T-helper 17 cell (primary cell): ENCODE measurements around the gene ROR1. TPM values are rescaled to one million over a fixed set of nuclear protein-coding genes. Genes with fewer than 3 reads are reported as not detected.

Source experiments
- ATAC-seq: fragments of 150-1000 bp; cut with Tn5 transposase; 2 replicates; pipeline ENCODE4 v1.10.0; 2021; ENCODE audit warnings: mild to moderate bottlenecking, moderate library complexity
- DNase-seq, 3 donors: peaks; one replicate each; pipeline versions ENCODE4 v3.0.0 to v3.0.0-alpha.2; 2020 to 2021
- H3K9me3 ChIP-seq: one replicate; pipeline ENCODE4 v1.7.0; 2013; ENCODE audit warnings: low read length, mild to moderate bottlenecking; ENCODE audit not compliant: control insufficient read depth, poor library complexity, severe bottlenecking
- H3K27ac Mint-ChIP-seq: one replicate; pipeline ENCODE4 v1.8.0; 2022; ENCODE audit warnings: mild to moderate bottlenecking, moderate library complexity, mixed read lengths
- H3K27me3 Mint-ChIP-seq: one replicate; pipeline ENCODE4 v1.8.0; 2022; ENCODE audit warnings: mixed read lengths
- H3K36me3 Mint-ChIP-seq: one replicate; pipeline ENCODE4 v1.8.0; 2022; ENCODE audit warnings: low read depth, mixed read lengths
- H3K4me1 Mint-ChIP-seq: one replicate; pipeline ENCODE4 v1.8.0; 2022; ENCODE audit warnings: mild to moderate bottlenecking, mixed read lengths
- H3K4me3 Mint-ChIP-seq: one replicate; pipeline ENCODE4 v1.8.0; 2022; ENCODE audit warnings: mild to moderate bottlenecking, moderate library complexity, mixed read lengths
- total RNA-seq, 4 donors: library from RNA in 2 of 4; stranded (reverse) in 2 of 4; gene quantifications; one replicate each; pipeline ENCODE4 v1.2.3 and lab custom pipeline; 2022 to 2026

ROR1 gene
- total RNA-seq, 2 donors from 2014 or later = not detected

DNA sequence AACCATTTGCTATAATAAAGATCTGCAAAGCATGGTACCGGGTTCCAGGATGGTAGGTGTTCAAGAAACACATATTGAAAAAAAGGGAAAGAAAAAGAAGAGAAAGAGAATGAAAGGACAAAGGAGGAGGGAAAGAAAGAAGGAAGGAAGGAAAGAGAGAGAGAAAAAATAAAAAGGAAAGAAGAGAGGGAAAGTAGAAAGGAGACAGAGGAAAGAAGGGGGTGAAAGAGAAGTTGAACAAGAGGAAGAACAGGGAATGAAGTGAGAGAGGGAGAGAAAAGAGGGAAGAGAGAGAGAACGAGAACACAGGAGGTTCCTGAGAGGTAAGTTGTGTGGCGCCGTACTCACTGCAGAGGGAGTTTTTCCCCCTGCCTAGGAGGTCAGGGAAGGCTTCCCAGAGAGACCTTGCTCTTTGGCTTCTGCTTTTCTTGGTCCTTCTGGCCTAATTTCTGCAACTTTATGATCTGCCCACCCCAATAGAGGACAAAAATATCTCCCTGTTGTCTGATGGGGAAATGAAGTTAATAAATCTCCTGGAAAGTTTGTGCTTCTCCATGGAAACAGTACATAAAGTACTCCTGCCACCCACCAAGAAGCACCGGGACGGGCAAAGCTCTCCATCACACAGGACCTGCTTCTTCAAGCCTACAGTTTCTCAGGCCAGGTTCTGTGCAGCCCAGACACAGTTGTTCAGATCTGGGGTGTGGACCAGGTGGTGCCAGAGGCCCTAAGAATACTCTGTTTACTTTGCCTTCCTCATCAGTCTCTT lies 124.8 kb downstream of the ROR1 start:
- Mint-ChIP-seq H3K36me3 (no peaks in the 10 kb centered on the region), H3K4me3 (no peak overlapping the region), H3K27ac (no peak overlapping the region), H3K27me3 (peaks cover 59% of the 10 kb centered on the region), H3K4me1 (no peaks in the 10 kb centered on the region)
- no peak for DNase-seq
- no peak for ATAC-seq
- no peaks in the 10 kb centered on the region for H3K9me3 ChIP-seq

DNA sequence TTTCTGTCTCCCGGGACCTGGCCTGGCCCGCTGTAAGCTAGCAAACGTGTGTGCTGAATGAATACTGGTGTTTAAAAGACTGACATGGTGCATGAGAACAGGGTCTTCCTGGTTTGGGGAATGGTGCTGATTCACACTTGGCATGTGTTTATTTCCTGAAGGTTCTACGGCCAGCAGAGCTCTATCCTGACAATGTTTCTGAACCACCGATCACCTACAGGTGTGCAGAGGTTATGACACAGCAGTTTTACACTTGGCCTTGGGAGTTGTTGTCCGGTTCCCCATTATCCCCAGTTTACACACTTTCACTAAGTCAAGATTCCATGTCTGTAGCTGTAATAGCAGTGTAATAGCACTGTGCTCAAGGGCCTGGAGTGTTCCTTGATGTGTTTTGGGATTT lies 127.3 kb downstream of the ROR1 start:
- H3K27ac Mint-ChIP-seq = no peak overlapping the region
- no peak for DNase-seq
- H3K9me3 ChIP-seq = no peaks in the 10 kb centered on the region
- no peak overlapping the region for H3K4me3 Mint-ChIP-seq
- H3K27me3 Mint-ChIP-seq = peaks cover 46% of the 10 kb centered on the region
- no peak for ATAC-seq
- H3K36me3 Mint-ChIP-seq = no peaks in the 10 kb centered on the region
- H3K4me1 Mint-ChIP-seq = no peaks in the 10 kb centered on the region

- H3K27me3 Mint-ChIP-seq = peaks cover 35% of the 10 kb centered on the region
- no peaks in the 10 kb centered on the region for H3K4me1 Mint-ChIP-seq
- ATAC-seq (no peak), DNase-seq (no peak)
- no peak overlapping the region for H3K4me3 Mint-ChIP-seq
- H3K9me3 ChIP-seq = no peaks in the 10 kb centered on the region
- H3K27ac Mint-ChIP-seq = no peak overlapping the region
- no peaks in the 10 kb centered on the region for H3K36me3 Mint-ChIP-seq
These were observed 129.2 kb downstream of the ROR1 start for GRCh38 chr1:63902844-63903589.

DNA sequence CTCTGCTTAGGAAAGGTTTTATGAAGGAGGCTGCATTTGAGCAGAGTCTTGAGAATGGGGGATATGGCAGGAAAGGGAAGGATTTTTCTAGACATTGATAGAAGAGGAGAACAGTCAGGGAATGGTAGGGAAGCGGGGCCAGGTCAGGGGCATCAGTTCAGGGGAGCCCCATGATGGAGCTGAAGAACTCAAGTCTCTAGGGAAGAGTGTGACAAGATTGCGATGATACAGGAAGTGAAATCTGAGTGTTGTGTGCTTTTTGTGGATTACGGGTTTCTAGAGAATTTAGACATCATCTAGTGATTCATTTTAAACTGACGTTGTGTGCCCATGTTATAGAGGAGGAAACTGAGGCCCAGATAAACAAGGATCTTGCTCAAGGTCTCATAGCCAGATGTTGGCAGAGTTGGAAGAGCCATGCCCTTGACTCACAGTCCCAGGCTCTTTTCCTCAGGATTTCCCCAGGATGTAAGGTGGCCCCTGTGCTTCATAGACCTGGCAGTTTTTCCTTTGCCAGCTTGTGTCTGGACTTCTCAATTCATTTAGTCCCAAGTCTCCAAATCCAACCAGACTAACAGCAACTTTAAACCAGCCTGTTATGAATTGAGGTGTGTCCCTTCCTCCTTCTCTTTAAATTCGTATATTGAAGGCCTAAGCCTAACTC lies 130.3 kb downstream of the ROR1 start:
- no peaks in the 10 kb centered on the region for H3K9me3 ChIP-seq
- no peak for DNase-seq
- Mint-ChIP-seq H3K4me1 (no peaks in the 10 kb centered on the region), H3K27ac (no peak overlapping the region), H3K4me3 (no peak overlapping the region), H3K36me3 (no peaks in the 10 kb centered on the region), H3K27me3 (peaks cover 39% of the 10 kb centered on the region)
- no peak for ATAC-seq

- Mint-ChIP-seq H3K27ac (no peak overlapping the region), H3K36me3 (no peaks in the 10 kb centered on the region), H3K4me1 (no peaks in the 10 kb centered on the region), H3K27me3 (peaks cover 31% of the 10 kb centered on the region), H3K4me3 (no peak overlapping the region)
- ATAC-seq (no peak), DNase-seq (no peak)
- H3K9me3 ChIP-seq = no peaks in the 10 kb centered on the region
These were observed 131.0 kb downstream of the ROR1 start for GRCh38 chr1:63904826-63905225.

DNA sequence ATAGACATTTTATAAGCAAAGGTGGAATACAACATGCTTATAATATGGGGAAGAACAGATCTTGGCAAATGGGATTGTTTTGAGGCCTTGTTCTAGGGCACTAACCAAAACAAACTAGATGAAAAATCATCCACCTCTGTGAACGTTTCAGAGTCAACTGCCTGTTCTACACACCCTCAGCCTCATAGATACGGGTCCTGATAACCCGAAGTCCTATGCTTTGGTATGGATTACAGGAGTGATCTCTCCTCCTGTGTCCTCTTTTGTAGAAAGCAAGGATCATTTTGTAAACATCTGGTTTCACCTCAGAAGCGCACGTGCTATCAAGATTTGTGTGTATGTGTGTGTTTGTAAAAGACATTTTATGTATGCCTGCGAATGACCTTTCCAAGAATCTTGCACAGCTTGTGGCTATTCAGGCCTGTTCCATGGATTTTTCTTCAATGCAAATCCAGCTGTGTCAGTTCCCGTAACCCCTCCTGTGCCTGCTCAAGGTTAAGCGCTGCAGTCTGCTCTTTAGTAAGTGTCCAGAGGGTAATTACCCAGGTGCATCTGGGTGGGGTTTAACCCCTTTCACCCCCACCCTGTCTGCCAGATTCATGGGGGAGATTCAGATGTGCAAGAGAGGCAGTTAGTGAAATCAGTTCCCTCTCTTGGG lies 132.4 kb downstream of the ROR1 start:
- H3K36me3 Mint-ChIP-seq = no peaks in the 10 kb centered on the region
- H3K4me3 Mint-ChIP-seq = no peak overlapping the region
- peaks cover 38% of the 10 kb centered on the region for H3K27me3 Mint-ChIP-seq
- ATAC-seq (no peak), DNase-seq (no peak)
- no peaks in the 10 kb centered on the region for H3K9me3 ChIP-seq
- no peaks in the 10 kb centered on the region for H3K4me1 Mint-ChIP-seq
- H3K27ac Mint-ChIP-seq = no peak overlapping the region

- ATAC-seq (no peak), DNase-seq (no peak)
- Mint-ChIP-seq H3K36me3 (no peaks in the 10 kb centered on the region), H3K4me1 (no peaks in the 10 kb centered on the region), H3K27me3 (peaks cover 42% of the 10 kb centered on the region), H3K4me3 (no peak overlapping the region), H3K27ac (no peak overlapping the region)
- H3K9me3 ChIP-seq = no peaks in the 10 kb centered on the region
These were observed 133.2 kb downstream of the ROR1 start for GRCh38 chr1:63907051-63907450.

GRCh38 chr1:63908016-63908415 lies 134.2 kb downstream of the ROR1 start:
- ATAC-seq (no peak), DNase-seq (no peak)
- no peaks in the 10 kb centered on the region for H3K4me1 Mint-ChIP-seq
- H3K27ac Mint-ChIP-seq = no peak overlapping the region
- H3K27me3 Mint-ChIP-seq = peaks cover 46% of the 10 kb centered on the region
- H3K9me3 ChIP-seq = no peaks in the 10 kb centered on the region
- no peaks in the 10 kb centered on the region for H3K36me3 Mint-ChIP-seq
- H3K4me3 Mint-ChIP-seq = no peak overlapping the region

GRCh38 chr1:63909526-63909925 lies 135.7 kb downstream of the ROR1 start:
- no peaks in the 10 kb centered on the region for H3K9me3 ChIP-seq
- DNase-seq = no peak
- H3K4me1 Mint-ChIP-seq = no peaks in the 10 kb centered on the region
- peaks cover 45% of the 10 kb centered on the region for H3K27me3 Mint-ChIP-seq
- H3K36me3 Mint-ChIP-seq = no peaks in the 10 kb centered on the region
- H3K27ac Mint-ChIP-seq = no peak overlapping the region
- no peak overlapping the region for H3K4me3 Mint-ChIP-seq
- ATAC-seq = no peak

GRCh38 chr1:63911049-63911448 lies 137.2 kb downstream of the ROR1 start:
- no peaks in the 10 kb centered on the region for H3K9me3 ChIP-seq
- Mint-ChIP-seq H3K36me3 (no peaks in the 10 kb centered on the region), H3K4me3 (no peak overlapping the region), H3K27ac (no peak overlapping the region), H3K27me3 (peaks cover 53% of the 10 kb centered on the region), H3K4me1 (no peaks in the 10 kb centered on the region)
- DNase-seq = no peak
- no peak for ATAC-seq

GRCh38 chr1:63912643-63913042 lies 138.8 kb downstream of the ROR1 start:
- Mint-ChIP-seq H3K36me3 (no peaks in the 10 kb centered on the region), H3K27me3 (peaks cover 53% of the 10 kb centered on the region), H3K4me1 (no peaks in the 10 kb centered on the region), H3K4me3 (no peak overlapping the region), H3K27ac (no peak overlapping the region)
- DNase-seq (no peak), ATAC-seq (no peak)
- no peaks in the 10 kb centered on the region for H3K9me3 ChIP-seq

DNA sequence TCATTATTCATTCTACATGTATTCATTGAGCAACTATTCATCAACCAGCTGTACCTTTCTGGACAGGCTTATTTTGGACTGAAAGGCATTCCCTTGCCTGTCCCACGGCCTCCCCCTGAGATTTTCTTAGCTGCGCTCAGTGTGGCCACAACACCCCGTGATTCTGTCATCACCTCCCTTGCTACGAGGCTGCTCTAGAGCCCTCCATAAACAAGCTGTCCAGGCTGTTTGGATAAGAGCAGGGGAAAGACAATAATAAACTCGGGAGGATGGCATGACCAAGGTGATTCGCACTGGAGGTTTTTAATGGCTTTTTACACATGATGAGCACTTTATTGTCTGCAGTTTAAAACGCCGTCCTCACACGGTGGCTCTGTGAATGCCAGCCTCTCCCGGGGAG lies 139.7 kb downstream of the ROR1 start:
- H3K4me3 Mint-ChIP-seq = no peak overlapping the region
- H3K36me3 Mint-ChIP-seq = no peaks in the 10 kb centered on the region
- no peak for ATAC-seq
- no peaks in the 10 kb centered on the region for H3K9me3 ChIP-seq
- H3K4me1 Mint-ChIP-seq = no peaks in the 10 kb centered on the region
- DNase-seq = no peak
- no peak overlapping the region for H3K27ac Mint-ChIP-seq
- H3K27me3 Mint-ChIP-seq = peaks cover 52% of the 10 kb centered on the region

DNA sequence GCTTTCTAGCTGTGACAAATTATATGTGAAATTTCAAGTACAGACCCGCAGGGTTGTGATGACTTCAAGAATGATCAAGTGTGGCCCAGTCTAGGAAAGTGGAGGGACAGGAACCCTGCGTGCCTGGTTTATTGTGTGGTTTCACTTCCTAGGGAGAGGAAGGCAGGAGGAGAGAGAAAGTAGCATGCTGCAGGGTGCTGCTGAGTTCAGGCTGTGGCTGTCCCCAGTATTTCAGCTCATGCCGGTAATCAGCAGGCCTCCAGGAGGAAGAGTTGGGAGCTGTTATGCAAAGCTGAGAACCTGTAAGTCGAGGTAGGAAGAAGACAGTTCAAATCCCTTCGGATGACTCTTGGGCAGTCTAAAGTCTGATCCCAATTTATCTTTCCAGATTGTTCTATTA lies 140.4 kb downstream of the ROR1 start:
- no peak for DNase-seq
- no peaks in the 10 kb centered on the region for H3K9me3 ChIP-seq
- ATAC-seq = no peak
- Mint-ChIP-seq H3K36me3 (no peaks in the 10 kb centered on the region), H3K4me3 (no peak overlapping the region), H3K27me3 (peaks cover 52% of the 10 kb centered on the region), H3K27ac (no peak overlapping the region), H3K4me1 (no peaks in the 10 kb centered on the region)
